Activated T-cell treated with anti-CD3 and anti-CD28 coated beads, Interleukin-2, amount 50 U/mL, for 1 hour (primary cell): ENCODE measurements around the gene MXRA7.

Experiments used
- DNase-seq: peaks from one replicate; pipeline ENCODE4 v3.0.0-alpha.2; 2020

MXRA7 gene

DNA sequence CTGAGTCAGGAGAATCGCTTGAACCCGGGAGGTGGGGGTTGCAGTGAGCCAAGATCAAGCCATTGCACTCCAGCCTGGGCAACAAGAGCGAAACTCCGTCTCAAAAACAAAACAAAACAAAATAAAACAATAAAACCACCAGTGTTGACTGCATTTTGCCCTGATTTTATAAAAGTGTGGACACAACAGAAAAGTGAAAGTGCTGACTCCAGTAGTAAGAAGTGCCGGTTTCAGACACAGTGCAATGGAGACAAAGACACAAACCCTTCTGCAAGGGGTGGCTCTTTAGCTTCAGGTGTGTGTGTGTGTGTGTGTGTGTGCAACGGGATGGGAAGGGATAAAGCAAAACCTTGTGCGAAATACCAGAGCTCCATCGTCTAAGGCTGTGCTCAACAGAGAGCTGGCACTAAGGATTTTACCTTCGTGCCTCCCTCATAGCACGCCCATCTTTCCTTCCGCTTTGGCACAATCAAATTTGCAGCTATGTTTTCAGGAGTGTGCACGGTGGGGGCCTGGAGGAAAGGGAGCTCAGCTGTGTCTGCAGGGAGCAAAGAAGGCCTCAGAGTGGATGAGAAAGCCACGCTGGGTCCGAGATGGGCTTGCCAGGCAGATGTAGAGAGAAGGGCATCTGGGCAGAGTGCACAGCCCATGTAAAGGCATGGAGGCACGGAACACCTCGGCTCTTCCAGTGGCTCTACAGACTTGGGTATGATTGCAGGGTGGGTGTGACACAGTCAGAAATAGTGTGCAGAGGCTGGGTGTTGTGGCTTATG, 15.5 kb downstream of the MXRA7 start:
- DNase-seq: no peak

DNA sequence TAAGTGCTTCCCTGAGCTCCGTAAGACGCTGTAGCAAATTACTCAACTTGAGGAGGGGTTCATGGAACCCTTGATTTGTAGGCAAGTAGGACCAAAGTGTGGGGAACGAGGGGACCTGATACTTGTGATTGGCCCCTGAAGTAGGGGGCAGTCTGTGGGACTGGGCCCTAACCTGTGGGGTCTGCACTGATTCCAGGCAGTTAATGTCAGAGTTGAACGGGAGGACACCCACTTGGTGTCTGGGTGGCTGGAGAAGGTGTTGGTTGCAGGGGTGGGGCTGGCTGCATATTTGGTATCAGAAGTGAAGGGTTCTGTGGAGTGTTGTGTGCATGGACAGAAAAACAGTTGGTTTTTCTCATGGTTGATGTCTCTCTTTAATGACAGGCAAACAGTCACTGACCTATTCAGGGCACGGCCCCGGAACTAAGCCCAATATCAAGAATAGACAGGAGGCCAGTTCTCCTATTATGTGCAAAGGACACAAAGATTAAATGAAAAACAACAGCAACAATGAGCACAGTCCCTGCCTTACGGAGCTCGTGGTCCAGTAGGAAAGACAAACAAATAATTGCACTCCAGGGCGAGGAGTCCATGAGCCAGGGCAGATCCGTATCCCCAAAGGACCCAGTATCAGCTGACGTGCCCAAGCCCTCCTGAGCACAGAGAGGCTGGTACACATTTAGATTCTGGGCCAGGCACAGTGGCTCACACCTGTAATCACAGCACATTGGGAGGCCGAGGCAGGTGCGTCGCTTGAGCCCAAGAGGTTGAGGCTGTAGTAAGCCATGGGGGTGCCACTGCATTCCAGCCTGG, 19.2 kb downstream of the MXRA7 start:
- no peak for DNase-seq

GRCh38 chr17:76690596-76691280, 20.0 kb downstream of the MXRA7 start:
- no peak for DNase-seq

DNA sequence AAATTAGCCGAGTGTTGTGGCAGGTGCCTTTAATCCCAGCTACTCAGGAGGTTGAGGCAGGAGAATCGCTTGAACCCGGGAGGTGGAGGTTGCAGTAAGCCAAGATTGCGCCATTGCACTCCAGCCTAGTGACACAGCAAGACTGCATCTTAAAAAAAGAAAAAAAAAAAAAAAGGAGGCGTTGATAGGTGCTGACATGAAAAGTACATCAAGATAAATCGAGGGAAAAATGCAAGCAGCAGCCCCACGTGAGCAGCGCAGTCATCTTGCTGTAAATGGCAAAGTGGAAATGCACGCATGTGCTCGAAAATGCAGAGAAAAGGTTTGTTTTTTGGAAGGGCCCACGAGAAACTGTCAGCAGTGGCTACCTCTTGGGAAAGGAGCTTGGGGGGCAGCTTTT, 20.9 kb downstream of the MXRA7 start:
- DNase-seq: no peak

- DNase-seq: no peak
Observed at GRCh38 chr17:76688165-76688622, 22.6 kb downstream of the MXRA7 start.

- no peak for DNase-seq
Observed at GRCh38 chr17:76687298-76688164, 23.2 kb downstream of the MXRA7 start.

DNA sequence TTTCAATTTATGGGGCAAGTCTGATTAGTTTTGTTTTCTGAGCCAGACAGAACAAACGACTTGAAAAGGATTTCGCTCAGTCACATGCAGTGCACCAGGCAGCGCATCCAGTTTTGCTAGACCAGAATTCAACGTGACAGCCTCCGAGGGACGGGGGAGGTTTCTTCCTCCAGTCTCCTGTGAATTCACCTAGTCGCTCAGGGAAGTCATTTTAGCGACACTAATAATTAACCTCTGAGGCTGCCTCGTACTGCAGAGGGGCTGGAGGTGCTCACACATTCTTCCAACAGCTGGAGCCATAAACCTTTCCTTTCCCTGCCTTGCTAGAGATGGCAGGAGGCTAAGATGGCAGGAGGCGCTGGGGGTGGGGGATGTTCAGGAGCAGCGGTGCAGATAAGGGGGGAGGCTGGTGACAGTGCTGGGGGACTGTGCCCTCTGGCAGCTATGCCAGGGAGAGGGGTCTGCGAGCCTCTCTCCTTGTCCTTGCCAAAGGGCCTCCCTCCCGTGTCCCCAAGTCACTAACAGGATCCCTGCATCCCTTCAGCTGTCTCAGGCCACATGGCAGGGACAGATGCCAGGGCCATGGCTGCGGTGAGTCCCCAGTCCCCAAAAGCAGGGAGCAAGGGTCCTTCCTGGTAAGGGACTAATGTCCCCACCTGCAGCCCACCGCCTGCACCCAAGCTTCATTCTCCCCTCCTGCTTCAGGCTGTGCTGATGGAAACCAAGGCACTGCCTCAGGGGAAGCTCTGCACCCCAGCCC, 24.0 kb downstream of the MXRA7 start:
- DNase-seq: no peak

- no peak for DNase-seq
Observed at GRCh38 chr17:76685846-76686245, 24.9 kb downstream of the MXRA7 start.

DNA sequence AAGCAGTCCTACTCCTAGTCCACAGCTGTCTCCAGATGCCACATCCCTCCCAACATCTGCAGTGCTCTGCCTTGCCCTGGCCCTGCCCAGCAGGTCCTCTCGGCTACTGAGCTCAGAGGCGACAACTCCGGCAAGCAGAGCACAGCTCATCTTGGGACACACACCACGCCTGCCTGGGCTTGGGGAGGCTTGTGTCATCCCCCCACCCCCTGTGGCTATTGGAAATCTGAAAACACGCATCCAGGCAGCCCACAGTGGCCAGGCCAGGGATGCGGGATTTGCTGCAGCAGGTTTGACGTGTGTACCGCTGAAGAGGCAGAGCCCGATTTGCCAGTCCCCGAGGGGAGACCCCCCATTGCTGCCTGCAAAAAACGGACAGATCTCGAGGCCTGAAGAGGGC, 25.4 kb downstream of the MXRA7 start:
- DNase-seq: no peak

- DNase-seq: no peak
Observed at GRCh38 chr17:76684756-76685155, 26.0 kb downstream of the MXRA7 start.

DNA sequence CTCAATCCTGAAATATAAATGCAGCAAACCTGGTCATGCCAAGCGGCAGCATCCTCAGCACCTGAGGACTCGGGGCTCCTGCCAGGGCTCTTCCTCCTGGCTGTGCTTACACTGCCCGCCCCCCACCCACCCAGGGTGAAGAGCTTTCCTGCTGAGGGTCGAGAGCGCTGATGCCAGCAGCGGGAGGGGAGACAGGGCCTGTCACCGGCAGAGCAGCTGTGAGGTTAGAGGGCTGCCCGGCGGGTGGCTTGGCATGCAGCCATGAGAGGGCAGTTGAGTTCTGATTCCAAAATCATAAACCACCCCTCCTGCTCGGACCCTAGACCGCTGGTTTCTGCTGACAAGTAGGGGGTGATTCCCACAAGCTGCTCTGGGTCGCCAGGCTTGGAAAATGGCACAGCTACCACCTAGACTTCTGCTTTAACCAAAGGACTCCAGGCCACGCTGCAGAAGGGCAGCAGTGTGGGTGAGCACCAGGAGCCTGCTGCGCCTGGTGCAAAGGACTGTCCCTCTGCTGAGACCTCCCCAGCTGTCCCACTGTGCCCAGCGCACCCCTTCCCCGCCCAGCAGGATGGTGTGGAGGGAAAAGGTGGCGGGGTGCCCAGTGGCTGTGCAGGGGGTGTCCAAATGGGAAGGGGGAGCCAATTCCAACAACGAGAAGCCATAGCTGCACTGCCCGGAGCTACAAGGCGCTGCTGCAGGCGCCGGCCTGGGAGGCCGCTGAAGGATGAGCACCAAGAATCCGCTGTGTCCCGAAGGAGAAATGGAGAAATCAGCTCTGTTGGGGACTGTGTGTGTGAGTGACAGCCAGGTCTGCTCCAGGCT, 26.6 kb downstream of the MXRA7 start:
- no peak for DNase-seq

- no peak for DNase-seq
Observed at GRCh38 chr17:76683011-76683755, 27.6 kb downstream of the MXRA7 start.

GRCh38 chr17:76682296-76682695, 28.5 kb downstream of the MXRA7 start:
- DNase-seq: no peak

DNA sequence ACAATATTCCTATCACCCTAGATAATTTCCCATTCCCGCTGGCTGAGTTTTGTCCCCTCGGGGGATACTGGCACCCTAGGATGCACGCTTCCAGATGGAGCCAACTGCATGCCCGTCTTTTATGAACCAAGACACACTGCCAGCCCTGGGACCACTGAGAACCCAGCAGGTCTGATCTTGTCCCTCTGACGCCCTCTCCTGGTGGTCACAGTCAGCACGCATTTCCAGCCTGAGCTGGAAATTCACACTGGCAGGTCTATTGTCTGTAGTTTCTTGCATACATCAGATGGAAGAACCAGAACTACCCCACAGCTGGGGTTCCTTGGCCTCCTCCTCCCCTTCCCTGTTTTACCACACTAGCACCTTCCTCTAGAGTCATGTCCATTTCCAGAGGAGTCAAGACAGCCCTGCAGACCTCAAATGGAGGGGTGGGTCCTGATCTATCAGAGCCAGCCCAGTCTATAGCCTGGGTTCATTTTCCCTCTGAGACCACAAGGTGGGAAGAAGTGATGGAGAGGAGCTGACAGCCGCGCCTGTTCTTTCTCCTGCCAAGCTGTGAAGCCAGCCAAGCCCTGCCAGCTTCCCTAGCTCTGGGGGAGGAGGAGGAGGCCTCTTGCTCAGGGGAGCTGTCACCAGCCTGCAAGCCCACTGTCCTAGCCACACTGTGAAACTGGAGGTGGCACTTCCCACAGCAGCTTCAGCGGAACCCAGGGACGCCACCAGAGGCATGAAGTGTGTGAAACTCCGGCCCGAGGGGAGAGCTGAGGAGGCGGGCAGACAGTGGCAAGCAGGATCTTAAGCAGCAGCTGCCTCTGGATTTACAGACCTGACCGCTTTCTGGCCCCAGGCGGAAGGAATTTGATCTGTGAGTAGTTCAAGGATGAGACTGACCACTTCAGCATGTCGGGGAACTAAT, 29.3 kb downstream of the MXRA7 start:
- peak; percentile 73 for DNase-seq

DNA sequence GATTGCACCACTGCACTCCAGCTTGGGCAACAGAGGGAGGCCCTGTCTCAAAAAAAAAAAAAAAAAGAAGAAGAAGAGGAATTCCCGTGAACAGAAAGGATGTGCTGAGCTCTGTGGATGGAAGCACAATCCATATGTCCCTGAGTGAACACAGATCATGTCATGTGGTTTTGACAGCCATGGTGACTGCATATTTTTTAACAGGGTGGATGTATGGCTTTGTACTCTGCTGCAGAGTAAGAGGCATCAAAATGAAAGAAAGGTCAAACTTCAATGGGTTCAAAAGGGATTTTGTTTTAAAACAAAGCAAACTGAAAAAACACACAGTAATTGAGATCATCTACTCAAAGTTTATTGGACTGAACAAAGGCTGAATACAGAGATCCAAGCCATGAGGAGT, 31.5 kb downstream of the MXRA7 start:
- no peak for DNase-seq

DNA sequence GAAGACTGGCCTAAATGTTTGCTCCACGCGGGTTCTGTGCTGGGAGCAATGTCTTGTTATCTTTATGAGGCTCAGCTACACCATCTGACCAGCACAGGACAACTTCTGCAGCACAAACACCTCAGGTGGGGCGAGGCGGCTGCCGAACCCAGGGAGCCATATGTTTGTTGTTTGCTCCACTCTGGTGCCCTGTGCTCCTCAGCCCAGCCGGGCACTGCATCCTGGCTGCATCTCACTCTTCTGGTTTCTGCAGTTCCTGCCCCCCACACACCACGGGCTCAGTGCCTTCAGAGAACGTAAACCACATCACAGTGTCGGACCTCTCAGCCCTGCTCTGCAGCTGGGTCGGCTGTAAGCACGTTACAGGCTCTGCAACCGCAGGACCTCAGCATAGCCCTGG, 32.4 kb downstream of the MXRA7 start:
- peak; percentile 39 for DNase-seq

DNA sequence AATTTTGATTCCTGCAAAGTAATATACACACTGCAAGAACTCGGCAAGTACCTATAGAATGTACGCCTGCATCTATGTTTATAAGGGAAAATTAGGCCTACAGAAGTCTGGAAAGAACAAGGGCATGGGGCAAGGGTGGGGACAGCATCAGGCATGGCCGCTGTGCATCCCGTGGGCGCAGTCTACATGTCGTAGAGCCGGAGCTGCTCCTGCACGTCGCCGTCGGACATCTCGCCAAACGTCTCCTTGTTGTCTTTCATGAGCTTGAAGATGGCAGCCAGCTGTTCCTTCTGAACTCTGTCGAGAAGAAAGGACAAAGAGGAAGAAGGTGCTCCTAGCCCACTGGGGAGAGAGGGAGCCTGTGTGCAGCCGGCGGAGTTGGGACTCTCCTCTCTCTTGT, 33.4 kb downstream of the MXRA7 start:
- no peak for DNase-seq

- no peak for DNase-seq
Observed at GRCh38 chr17:76676629-76677028, 34.1 kb downstream of the MXRA7 start.

- no peak for DNase-seq
Observed at GRCh38 chr17:76675648-76676047, 35.1 kb downstream of the MXRA7 start.
